Measurements from ENCODE around the gene STIMATE. TPM values are rescaled to one million over a fixed set of nuclear protein-coding genes. Genes with fewer than 3 reads are reported as not detected.

The STIMATE gene
- polyA plus RNA-seq, 1 donor from 2014 or later = 14.6 TPM

DNA sequence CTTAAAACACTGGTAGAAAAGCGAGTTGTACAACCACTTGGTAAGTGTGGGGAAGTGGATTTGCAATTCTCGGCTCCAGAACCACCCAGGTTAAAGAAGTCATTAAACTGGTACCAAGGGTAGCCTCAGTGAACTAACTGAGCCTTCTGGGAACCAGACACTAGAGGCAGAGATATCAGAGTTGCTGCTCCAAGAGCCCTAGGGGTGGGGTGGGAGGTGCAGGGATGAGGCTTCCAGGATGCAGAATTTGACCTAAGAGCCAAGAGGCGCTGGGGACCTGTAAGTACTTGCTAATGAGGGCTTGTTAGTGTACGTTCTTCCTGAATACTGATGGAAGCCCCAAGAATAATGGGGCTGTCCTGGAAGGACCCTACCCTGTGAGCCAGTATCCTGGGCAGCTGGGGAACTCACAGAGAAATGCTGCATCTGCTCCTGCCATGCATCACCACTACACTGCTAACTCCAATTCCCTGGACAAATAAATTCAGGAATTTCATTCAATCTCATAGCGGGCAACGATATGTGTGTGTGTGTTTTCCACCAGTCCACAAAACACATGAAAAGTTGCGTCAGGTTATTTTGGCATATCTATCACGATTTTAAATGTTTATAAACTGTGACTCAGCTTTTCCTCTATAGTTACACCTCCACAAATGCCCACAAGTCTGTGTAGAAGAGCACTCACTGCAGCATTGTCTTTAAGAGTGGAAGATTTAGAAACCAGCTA, 23.8 kb downstream of the STIMATE start:
- TF ChIP-seq EP300 (conservative IDR thresholded peaks at IDR 0.05; ENCODE audit: poor library complexity, severe bottlenecking) = no peak
- TF ChIP-seq EZH2 (IDR thresholded peaks at IDR 0.05; ENCODE audit: borderline replicate concordance, insufficient read depth, low read length, poor library complexity, severe bottlenecking) = no peak
- TF ChIP-seq, protein P1, sequence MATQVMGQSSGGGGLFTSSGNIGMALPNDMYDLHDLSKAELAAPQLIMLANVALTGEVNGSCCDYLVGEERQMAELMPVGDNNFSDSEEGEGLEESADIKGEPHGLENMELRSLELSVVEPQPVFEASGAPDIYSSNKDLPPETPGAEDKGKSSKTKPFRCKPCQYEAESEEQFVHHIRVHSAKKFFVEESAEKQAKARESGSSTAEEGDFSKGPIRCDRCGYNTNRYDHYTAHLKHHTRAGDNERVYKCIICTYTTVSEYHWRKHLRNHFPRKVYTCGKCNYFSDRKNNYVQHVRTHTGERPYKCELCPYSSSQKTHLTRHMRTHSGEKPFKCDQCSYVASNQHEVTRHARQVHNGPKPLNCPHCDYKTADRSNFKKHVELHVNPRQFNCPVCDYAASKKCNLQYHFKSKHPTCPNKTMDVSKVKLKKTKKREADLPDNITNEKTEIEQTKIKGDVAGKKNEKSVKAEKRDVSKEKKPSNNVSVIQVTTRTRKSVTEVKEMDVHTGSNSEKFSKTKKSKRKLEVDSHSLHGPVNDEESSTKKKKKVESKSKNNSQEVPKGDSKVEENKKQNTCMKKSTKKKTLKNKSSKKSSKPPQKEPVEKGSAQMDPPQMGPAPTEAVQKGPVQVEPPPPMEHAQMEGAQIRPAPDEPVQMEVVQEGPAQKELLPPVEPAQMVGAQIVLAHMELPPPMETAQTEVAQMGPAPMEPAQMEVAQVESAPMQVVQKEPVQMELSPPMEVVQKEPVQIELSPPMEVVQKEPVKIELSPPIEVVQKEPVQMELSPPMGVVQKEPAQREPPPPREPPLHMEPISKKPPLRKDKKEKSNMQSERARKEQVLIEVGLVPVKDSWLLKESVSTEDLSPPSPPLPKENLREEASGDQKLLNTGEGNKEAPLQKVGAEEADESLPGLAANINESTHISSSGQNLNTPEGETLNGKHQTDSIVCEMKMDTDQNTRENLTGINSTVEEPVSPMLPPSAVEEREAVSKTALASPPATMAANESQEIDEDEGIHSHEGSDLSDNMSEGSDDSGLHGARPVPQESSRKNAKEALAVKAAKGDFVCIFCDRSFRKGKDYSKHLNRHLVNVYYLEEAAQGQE (IDR thresholded peaks at IDR 0.05; ENCODE audit: borderline replicate concordance) = no peak
- no peak for TF ChIP-seq RAD21 (conservative IDR thresholded peaks at IDR 0.05)
- TF ChIP-seq, protein P2, sequence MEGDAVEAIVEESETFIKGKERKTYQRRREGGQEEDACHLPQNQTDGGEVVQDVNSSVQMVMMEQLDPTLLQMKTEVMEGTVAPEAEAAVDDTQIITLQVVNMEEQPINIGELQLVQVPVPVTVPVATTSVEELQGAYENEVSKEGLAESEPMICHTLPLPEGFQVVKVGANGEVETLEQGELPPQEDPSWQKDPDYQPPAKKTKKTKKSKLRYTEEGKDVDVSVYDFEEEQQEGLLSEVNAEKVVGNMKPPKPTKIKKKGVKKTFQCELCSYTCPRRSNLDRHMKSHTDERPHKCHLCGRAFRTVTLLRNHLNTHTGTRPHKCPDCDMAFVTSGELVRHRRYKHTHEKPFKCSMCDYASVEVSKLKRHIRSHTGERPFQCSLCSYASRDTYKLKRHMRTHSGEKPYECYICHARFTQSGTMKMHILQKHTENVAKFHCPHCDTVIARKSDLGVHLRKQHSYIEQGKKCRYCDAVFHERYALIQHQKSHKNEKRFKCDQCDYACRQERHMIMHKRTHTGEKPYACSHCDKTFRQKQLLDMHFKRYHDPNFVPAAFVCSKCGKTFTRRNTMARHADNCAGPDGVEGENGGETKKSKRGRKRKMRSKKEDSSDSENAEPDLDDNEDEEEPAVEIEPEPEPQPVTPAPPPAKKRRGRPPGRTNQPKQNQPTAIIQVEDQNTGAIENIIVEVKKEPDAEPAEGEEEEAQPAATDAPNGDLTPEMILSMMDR (IDR thresholded peaks at IDR 0.05; ENCODE audit: poor library complexity, severe bottlenecking) = no peak
- TF ChIP-seq POLR2AphosphoS5 (IDR thresholded peaks at IDR 0.05) = no peak
- no peak for TF ChIP-seq TAF1 (IDR thresholded peaks at IDR 0.05; ENCODE audit: low read depth)
- Histone ChIP-seq H3K36me3 (ENCODE audit: insufficient read depth, low read length) (no peaks in the 10 kb centered on the region), H4K20me1 (ENCODE audit: insufficient read depth) (no peaks in the 10 kb centered on the region), H3K4me3 (ENCODE audit: low read length) (no peak overlapping the region), H3K79me2 (replicated peaks; ENCODE audit: insufficient read depth, low read length) (no peaks in the 10 kb centered on the region), H3F3A (ENCODE audit: insufficient read depth, low read length, poor library complexity, severe bottlenecking) (no peaks in the 10 kb centered on the region), H3K9ac (ENCODE audit: low read length) (no peak overlapping the region), H3K27ac (ENCODE audit: low read length) (no peak overlapping the region), H3K27me3 (ENCODE audit: insufficient read depth, low read depth, low read length) (no peaks in the 10 kb centered on the region), H3K9me3 (ENCODE audit: low read length) (no peaks in the 10 kb centered on the region), H2AFZ (ENCODE audit: low read depth, low read length) (no peak overlapping the region), H3K4me2 (ENCODE audit: low read length) (no peak overlapping the region), H3K9me2 (ENCODE audit: insufficient read depth, low read length) (no peaks in the 10 kb centered on the region)

DNA sequence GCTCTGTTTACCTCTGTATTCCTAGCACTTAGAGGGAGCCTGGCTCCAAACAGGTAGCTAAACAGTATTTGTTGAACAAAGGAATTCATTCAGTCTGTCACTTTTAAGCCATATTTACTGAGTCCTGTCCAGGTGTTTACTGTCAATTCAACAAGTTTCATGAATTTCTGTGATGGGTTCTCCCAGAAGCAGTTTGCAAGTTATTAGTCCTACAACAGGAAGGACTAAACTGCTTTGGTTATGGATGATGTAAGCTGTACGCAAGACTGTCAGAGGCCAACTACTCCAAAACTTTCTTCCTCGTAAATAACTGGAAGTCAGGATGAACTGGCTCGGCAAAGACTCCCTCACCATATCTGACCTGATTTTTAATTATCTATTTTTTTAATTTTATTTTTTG, 25.1 kb downstream of the STIMATE start:
- Histone ChIP-seq H3K4me3 (ENCODE audit: low read length) (no peak overlapping the region), H2AFZ (ENCODE audit: low read depth, low read length) (no peak overlapping the region), H3K4me2 (ENCODE audit: low read length) (no peak overlapping the region), H3F3A (ENCODE audit: insufficient read depth, low read length, poor library complexity, severe bottlenecking) (no peaks in the 10 kb centered on the region), H3K36me3 (ENCODE audit: insufficient read depth, low read length) (no peaks in the 10 kb centered on the region), H3K9me3 (ENCODE audit: low read length) (no peaks in the 10 kb centered on the region), H3K9ac (ENCODE audit: low read length) (no peak overlapping the region), H3K27ac (ENCODE audit: low read length) (no peak overlapping the region), H4K20me1 (ENCODE audit: insufficient read depth) (no peaks in the 10 kb centered on the region), H3K27me3 (ENCODE audit: insufficient read depth, low read depth, low read length) (no peaks in the 10 kb centered on the region), H3K79me2 (replicated peaks; ENCODE audit: insufficient read depth, low read length) (no peaks in the 10 kb centered on the region), H3K9me2 (ENCODE audit: insufficient read depth, low read length) (no peaks in the 10 kb centered on the region)
- TF ChIP-seq SMC3 (conservative IDR thresholded peaks at IDR 0.05; ENCODE audit: poor library complexity) (no peak), EZH2 (IDR thresholded peaks at IDR 0.05; ENCODE audit: borderline replicate concordance, insufficient read depth, low read length, poor library complexity, severe bottlenecking) (no peak), RAD21 (conservative IDR thresholded peaks at IDR 0.05) (no peak), POLR2AphosphoS5 (IDR thresholded peaks at IDR 0.05) (no peak), TAF1 (IDR thresholded peaks at IDR 0.05; ENCODE audit: low read depth) (no peak), EP300 (conservative IDR thresholded peaks at IDR 0.05; ENCODE audit: poor library complexity, severe bottlenecking) (no peak), MXI1 (conservative IDR thresholded peaks at IDR 0.05; ENCODE audit: poor library complexity, severe bottlenecking) (no peak)
- TF ChIP-seq, protein P2 (IDR thresholded peaks at IDR 0.05; ENCODE audit: poor library complexity, severe bottlenecking) = no peak
- TF ChIP-seq, protein P1 (IDR thresholded peaks at IDR 0.05; ENCODE audit: borderline replicate concordance) = no peak

All from neural cell (in vitro differentiated cells).